OCI-LY3 (cell line): ENCODE results near the gene UGDH.

Experiments
- CTCF ChIP-seq: fragments of 200-600, 300-600 bp; sonication (generic); IDR thresholded peaks from 2 replicates; pipeline ENCODE4 v1.5.1; 2014; ENCODE audit warnings: antibody characterized with exemption, low read length, low read depth
- EZH2phosphoT487 ChIP-seq: fragments of 200-600 bp; shearing (Covaris generic); IDR thresholded peaks from 2 replicates; pipeline ENCODE4 v1.6.1; 2018; ENCODE audit warnings: antibody characterized with exemption, mixed run types, low read depth

DNA sequence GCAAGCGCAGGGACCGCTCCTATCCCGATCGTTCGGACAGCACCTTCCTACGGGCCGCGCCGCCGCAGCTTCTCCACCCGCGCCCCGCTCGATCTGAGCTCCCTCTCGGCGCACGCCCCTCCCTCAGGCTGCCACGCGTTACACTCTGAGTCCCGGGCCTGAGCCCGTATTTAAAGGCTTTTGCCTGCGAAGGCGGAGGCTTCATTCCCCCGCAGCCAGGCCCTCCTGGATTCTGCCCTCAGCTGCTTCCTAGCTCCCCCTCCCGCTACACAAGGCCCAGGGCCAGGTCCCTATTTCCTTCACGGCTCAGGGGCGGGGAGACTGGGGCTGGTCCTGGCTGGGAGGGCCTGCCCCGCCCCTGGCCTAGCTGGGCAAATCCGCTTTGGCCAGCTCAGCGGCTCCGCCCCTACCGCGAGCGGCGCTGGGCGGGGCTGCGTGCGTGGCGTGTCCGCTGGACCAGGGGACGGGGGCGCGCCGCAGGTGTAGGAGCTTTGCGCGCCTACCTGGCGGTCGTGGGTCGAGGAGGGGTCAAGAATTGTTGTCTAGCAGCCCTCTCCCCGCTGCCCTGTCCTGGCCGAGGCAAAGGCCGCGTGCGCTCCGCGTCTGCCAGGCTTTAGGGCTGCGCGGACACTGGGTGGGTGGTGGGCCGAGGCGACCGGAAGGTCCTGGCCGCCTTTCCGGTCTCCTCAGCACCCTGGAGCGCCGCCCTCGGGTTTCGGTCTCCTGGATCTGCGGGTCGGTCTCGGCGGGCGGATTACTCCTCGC lies at the start of gene UGDH:
- TF ChIP-seq CTCF (peak; percentile 17), EZH2phosphoT487 (no peak)
